Subcutaneous preadipocyte (primary cell): ENCODE data around the gene KRTAP5-6. TPM values are rescaled to one million over a fixed set of nuclear protein-coding genes. Genes with fewer than 3 reads are reported as not detected.

Source experiments
- total RNA-seq: library from RNA; depleted of rRNA; stranded (reverse); fragments of >200 nt; gene quantifications from 2 replicates; pipeline ENCODE4 v1.2.3, GENCODE V29; 2012

Gene KRTAP5-6
- total RNA-seq = not detected in 2 replicates

GRCh38 chr11:1696608-1697570 lies at the start of gene KRTAP5-6:
Gene KRTAP5-6, plus strand, starts transcription at chr11:1697195. Its CDS starts 51 bp downstream, at chr11:1697246.

Other genes with a start within 250 kb of the KRTAP5-6 start
- 17.4 and 23.1 TPM in 2 replicates for gene MOB2, start 210.4 kb upstream of the KRTAP5-6 start, total RNA-seq
- gene DUSP8, start 124.9 kb upstream of the KRTAP5-6 start, total RNA-seq = 0.20 TPM in 1 of 2 replicates, not detected in the other
- gene KRTAP5-1, start 111.9 kb upstream of the KRTAP5-6 start, total RNA-seq = not detected in 2 replicates
- gene KRTAP5-2, start 98.9 kb upstream of the KRTAP5-6 start, total RNA-seq = not detected in 2 replicates
- gene KRTAP5-3, start 88.7 kb upstream of the KRTAP5-6 start, total RNA-seq = not detected in 2 replicates
- gene KRTAP5-4, start 75.1 kb upstream of the KRTAP5-6 start, total RNA-seq = not detected in 2 replicates
- gene KRTAP5-5, start 67.4 kb upstream of the KRTAP5-6 start, total RNA-seq = not detected in 2 replicates
- 0.73 and 2.2 TPM in 2 replicates for gene IFITM10, start 53.4 kb downstream of the KRTAP5-6 start, total RNA-seq
- 138 TPM in 2 replicates for gene CTSD, start 66.7 kb downstream of the KRTAP5-6 start, total RNA-seq
- not detected in 2 replicates for gene SYT8, start 137.8 kb downstream of the KRTAP5-6 start, total RNA-seq
- not detected in 2 replicates for gene TNNI2, start 141.8 kb downstream of the KRTAP5-6 start, total RNA-seq
- gene LSP1, start 155.9 kb downstream of the KRTAP5-6 start, total RNA-seq = 94.2 and 131 TPM in 2 replicates
- not detected in 2 replicates for gene PRR33, start 194.7 kb downstream of the KRTAP5-6 start, total RNA-seq
- gene TNNT3, start 222.5 kb downstream of the KRTAP5-6 start, total RNA-seq = 0.37 TPM in 1 of 2 replicates, not detected in the other